ENCODE measurements around the gene ALKBH5. TPM values are rescaled to one million over a fixed set of nuclear protein-coding genes. Genes with fewer than 3 reads are reported as not detected.

Gene ALKBH5
- total RNA-seq (ENCODE audit: low replicate concordance), result 73.3 and 108 TPM in 2 replicates

GRCh38 chr17:18183334-18184142 is at the start of gene ALKBH5:
TSS of gene ALKBH5 (plus strand) at chr17:18183828. CDS start at chr17:18184244, 416 bp downstream.
- peak within 1 kb of the TSS; percentile 89 for H3K4me3 ChIP-seq (ENCODE audit: low read depth, low read length)
- DNase-seq (ENCODE audit: low read depth), result peak; percentile 100
- TF ChIP-seq CTCF (IDR thresholded peaks at IDR 0.05; ENCODE audit: insufficient read depth, low read length), result peak; percentile 48

GRCh38 chr17:18136357-18136756 is 47.3 kb upstream of the ALKBH5 start:
- DNase-seq (ENCODE audit: low read depth), result no peak
- H3K4me3 ChIP-seq (ENCODE audit: low read depth, low read length), result no peak overlapping the region
- TF ChIP-seq CTCF (IDR thresholded peaks at IDR 0.05; ENCODE audit: insufficient read depth, low read length), result no peak

DNA sequence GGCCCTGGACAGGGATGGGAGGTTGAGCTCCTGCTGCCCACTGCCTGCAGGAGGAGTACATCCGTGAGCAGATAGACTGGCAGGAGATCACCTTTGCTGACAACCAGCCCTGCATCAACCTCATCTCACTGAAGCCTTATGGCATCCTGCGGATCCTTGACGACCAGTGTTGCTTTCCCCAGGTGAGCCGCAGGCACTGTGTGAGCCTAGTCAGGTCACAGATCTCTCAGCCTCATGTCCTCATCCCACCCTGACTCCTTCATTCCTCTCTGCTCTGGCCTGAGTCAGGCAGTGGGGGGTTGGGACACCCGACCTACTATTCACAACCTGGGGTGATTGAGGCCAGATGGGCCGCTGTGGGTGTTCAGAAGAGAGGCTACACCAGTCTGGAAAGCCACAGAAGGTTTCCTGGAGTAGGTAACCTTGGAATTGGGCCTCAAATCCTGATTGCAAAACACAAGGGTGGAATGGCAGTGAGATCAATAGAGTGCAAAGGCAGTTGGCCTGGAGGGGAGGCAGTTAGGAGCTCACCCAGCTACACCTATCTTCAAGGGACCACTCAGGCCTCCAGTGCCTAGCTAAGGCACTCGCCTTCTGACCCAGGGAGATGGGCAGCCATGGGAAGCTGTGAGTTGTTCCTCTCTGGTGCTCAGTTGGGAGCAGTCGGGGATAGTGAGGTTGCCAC is 45.4 kb upstream of the ALKBH5 start:
- H3K4me3 ChIP-seq (ENCODE audit: low read depth, low read length), result no peak overlapping the region
- no peak for DNase-seq (ENCODE audit: low read depth)
- no peak for TF ChIP-seq CTCF (IDR thresholded peaks at IDR 0.05; ENCODE audit: insufficient read depth, low read length)

GRCh38 chr17:18139092-18139491 is 44.5 kb upstream of the ALKBH5 start:
- no peak overlapping the region for H3K4me3 ChIP-seq (ENCODE audit: low read depth, low read length)
- no peak for TF ChIP-seq CTCF (IDR thresholded peaks at IDR 0.05; ENCODE audit: insufficient read depth, low read length)
- DNase-seq (ENCODE audit: low read depth), result no peak

DNA sequence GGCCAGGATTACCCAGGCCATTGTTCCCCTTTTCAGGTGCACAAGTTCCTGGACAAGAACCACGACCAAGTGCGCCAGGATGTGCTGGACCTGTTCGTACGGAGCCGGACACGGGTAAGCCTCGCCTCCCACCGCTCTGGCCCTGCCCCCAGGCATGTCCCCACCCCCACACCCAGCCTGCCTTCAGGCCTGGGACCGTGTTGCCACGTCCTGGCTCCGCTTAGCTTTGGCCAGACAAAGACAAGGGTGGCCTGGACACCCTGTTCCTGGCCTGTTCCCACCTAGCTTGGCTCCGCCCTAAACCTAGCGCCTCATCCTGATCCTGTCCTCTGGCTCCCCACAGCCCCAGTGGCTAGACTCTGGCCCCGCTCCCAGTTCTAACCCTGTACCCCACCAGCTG is 44.1 kb upstream of the ALKBH5 start:
- no peak for TF ChIP-seq CTCF (IDR thresholded peaks at IDR 0.05; ENCODE audit: insufficient read depth, low read length)
- no peak for DNase-seq (ENCODE audit: low read depth)
- no peak overlapping the region for H3K4me3 ChIP-seq (ENCODE audit: low read depth, low read length)

GRCh38 chr17:18139949-18140348 is 43.7 kb upstream of the ALKBH5 start:
- peak; percentile 35 for TF ChIP-seq CTCF (IDR thresholded peaks at IDR 0.05; ENCODE audit: insufficient read depth, low read length)
- DNase-seq (ENCODE audit: low read depth), result peak; percentile 16
- H3K4me3 ChIP-seq (ENCODE audit: low read depth, low read length), result no peak overlapping the region
